GM21381 (cell line): Measurements from ENCODE around the gene SPINK7.
"Not testable (repeated sequence)": the region's sequence is repeated elsewhere in the genome, so short reads cannot be mapped to it uniquely, and the experiment has no call there.

ENCODE experiments used
- ATAC-seq: cut with Tn5 transposase; IDR thresholded peaks from one replicate; pipeline ENCODE4 v1.9.1; 2021; ENCODE audit warnings: mild to moderate bottlenecking, moderate library complexity; ENCODE audit not compliant: unreplicated experiment

The SPINK7 gene

GRCh38 chr5:148312153-148312552 is at the start of gene SPINK7:
SPINK7 (plus strand) TSS chr5:148312423; CDS start chr5:148312484, 61 bp downstream.
- no peak for ATAC-seq

- ATAC-seq, result no peak
Measured at GRCh38 chr5:148267962-148268361, 44.3 kb upstream of the SPINK7 start.

GRCh38 chr5:148268566-148268965 is 43.7 kb upstream of the SPINK7 start, which contains the start of gene SPINK13:
SPINK13 (plus strand) TSS chr5:148268794; CDS start chr5:148270073, 1,279 bp downstream.
- ATAC-seq, result no peak

- not testable (repeated sequence) for ATAC-seq
Measured at GRCh38 chr5:148275129-148275528, 37.1 kb upstream of the SPINK7 start.

GRCh38 chr5:148280893-148281292 is 31.3 kb upstream of the SPINK7 start:
- ATAC-seq, result not testable (repeated sequence)

GRCh38 chr5:148281336-148281735 is 30.9 kb upstream of the SPINK7 start:
- ATAC-seq, result not testable (repeated sequence)

GRCh38 chr5:148290271-148291195 is 21.7 kb upstream of the SPINK7 start:
- no peak for ATAC-seq

GRCh38 chr5:148297731-148298130 is 14.5 kb upstream of the SPINK7 start:
- no peak for ATAC-seq

- ATAC-seq, result no peak
Measured at GRCh38 chr5:148306446-148306845, 5.8 kb upstream of the SPINK7 start.

GRCh38 chr5:148309019-148309418 is 3.2 kb upstream of the SPINK7 start:
- no peak for ATAC-seq

GRCh38 chr5:148309746-148310145 is 2.5 kb upstream of the SPINK7 start:
- no peak for ATAC-seq

- no peak for ATAC-seq
Measured at GRCh38 chr5:148311484-148311883, 739 bp upstream of the SPINK7 start.

- no peak for ATAC-seq
Measured at GRCh38 chr5:148314187-148314586, 2.0 kb downstream of the SPINK7 start.

GRCh38 chr5:148314731-148315130 is 2.5 kb downstream of the SPINK7 start:
- no peak for ATAC-seq

- ATAC-seq, result not testable (repeated sequence)
Measured at GRCh38 chr5:148320011-148320963, 8.1 kb downstream of the SPINK7 start.

GRCh38 chr5:148333262-148333849 is 21.1 kb downstream of the SPINK7 start:
- no peak for ATAC-seq

- no peak for ATAC-seq
Measured at GRCh38 chr5:148335259-148335658, 23.0 kb downstream of the SPINK7 start, which contains the start of gene SPINK9. SPINK9 (plus strand) TSS chr5:148335559; CDS start chr5:148335614, 55 bp downstream.

- ATAC-seq, result no peak
Measured at GRCh38 chr5:148336704-148337435, 24.6 kb downstream of the SPINK7 start.

GRCh38 chr5:148342371-148343045 is 30.3 kb downstream of the SPINK7 start:
- no peak for ATAC-seq

GRCh38 chr5:148343046-148343407 is 30.8 kb downstream of the SPINK7 start:
- no peak for ATAC-seq
